GM12873 (cell line): ENCODE data around the gene LARGE1.

Source experiments
- CTCF ChIP-seq: IDR thresholded peaks from 2 replicates; pipeline ENCODE4 v1.5.1; 2012; ENCODE audit warnings: low read depth, mild to moderate bottlenecking, moderate library complexity, low read length, control low read depth; ENCODE audit not compliant: insufficient read depth; ENCODE audit errors: missing control alignments

The LARGE1 gene

GRCh38 chr22:33635766-33636165 lies 284.5 kb downstream of the LARGE1 start:
- TF ChIP-seq CTCF = no peak

- TF ChIP-seq CTCF = no peak
Measured at GRCh38 chr22:33631777-33632176, 288.5 kb downstream of the LARGE1 start.

- TF ChIP-seq CTCF = no peak
Measured at GRCh38 chr22:33625959-33626358, 294.3 kb downstream of the LARGE1 start.

- TF ChIP-seq CTCF = no peak
Measured at GRCh38 chr22:33620085-33620484, 300.2 kb downstream of the LARGE1 start.

- TF ChIP-seq CTCF = no peak
Measured at GRCh38 chr22:33606504-33606903, 313.8 kb downstream of the LARGE1 start.

- TF ChIP-seq CTCF = no peak
Measured at GRCh38 chr22:33605666-33606065, 314.6 kb downstream of the LARGE1 start.

- no peak for TF ChIP-seq CTCF
Measured at GRCh38 chr22:33605221-33605620, 315.1 kb downstream of the LARGE1 start.

GRCh38 chr22:33601062-33601461 lies 319.2 kb downstream of the LARGE1 start:
- no peak for TF ChIP-seq CTCF
